Epithelial cell of prostate (primary cell): ENCODE data around the gene DCST2.

Source experiments
- DNase-seq: peaks from one replicate; pipeline ENCODE4 v3.0.0-alpha.2; 2011; ENCODE audit warnings: low read depth, low spot score
- H3K27ac ChIP-seq: fragments of 450-650 bp; 2 replicates; pipeline ENCODE4 v1.5.1; 2017; ENCODE audit warnings: mild to moderate bottlenecking

DCST2 gene

DNA sequence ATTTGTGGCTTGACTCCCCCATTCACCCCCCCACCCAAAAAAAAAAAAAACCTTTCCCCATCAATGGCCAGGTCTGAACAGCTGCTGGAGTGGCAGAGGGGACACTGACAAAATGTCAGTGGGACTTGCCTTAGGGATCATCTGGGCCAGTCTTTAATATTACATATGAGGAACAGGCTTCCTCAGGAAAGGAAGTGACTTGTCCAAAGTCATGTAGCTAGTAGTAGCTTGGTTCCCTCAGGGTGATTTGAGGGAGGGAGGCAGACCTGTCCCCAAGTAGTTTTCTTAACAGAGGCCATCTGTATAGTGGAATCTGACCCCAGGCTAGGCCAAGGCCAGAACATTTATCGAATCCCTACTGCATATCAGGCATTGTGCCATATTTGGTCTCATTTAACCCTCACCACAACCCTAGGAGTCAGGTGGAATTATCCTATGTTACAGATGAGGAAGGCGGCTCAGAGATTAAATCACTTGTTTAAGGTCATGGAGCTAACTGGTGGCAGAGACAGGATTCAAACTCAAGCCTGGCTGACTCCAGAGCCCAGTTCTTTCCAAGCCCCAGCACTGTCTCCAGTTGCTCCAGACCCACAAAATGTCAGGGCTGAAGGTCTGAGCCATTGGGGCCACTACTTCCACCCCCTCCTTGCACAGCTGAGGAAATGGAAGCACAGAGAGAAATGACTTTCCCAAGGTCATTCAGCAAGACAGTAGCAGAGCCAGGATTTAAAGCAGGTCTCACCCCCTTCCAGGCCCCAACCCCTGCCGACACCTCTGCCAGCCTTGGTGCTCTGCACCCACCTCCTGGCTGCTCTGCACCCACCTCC is 20.6 kb downstream of the DCST2 start:
- H3K27ac ChIP-seq = peak overlapping the region; percentile 46
- DNase-seq = no peak

DNA sequence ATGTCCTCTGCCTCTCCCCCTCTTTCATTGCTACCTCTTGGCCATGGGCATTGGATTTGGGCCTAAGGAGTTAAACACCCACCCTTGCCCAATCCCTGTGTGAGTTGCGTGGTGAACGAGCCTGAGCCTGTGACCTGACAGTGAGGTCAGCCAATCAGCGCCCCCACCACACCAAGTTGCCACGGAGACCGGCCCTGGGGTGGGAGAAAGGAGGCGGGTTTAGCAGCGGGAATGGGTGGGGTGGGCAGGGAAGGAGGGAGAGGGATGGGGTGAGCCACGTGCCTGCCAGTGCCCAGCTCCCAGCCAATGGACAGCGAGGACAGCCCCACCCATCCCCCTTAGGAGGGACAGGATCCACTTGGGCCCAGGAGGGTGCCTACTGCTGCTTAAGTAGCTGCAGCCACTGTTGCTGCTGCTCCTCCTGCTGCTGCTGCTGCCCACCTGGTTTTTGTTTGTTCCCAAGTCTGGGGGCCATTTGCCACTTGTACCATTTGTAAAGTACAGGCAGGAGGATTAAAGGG is 21.5 kb downstream of the DCST2 start:
- H3K27ac ChIP-seq = peak overlapping the region; percentile 46
- no peak for DNase-seq

DNA sequence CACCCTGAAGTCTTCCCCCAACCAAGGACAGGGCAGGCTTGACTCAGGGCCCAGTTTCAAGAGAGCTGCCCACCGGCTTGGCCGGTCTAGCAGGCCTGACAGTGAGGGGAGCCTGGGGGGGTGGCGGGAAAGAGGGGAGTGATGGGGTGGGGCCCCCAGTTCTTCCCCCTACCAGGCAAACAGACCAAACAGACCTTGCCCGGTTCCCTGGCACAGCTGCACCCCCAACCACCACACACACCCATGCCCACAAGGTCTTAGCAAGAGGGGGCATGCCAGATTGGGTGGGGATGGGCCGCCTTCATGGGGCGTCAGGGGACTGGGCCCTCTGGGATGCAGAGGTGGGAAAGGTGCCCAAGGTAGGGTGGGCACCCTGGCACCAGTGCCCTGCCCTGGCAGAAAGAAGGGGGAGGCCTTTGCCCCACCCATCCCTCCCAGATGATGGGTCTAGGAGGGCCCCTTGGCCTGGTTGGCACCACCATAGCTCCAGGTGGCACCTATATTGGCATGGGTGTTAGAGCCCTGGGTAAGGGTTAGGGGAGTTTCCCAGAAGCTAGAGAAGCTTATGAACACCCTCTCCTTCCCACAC is 22.1 kb downstream of the DCST2 start:
- no peak for DNase-seq
- H3K27ac ChIP-seq = peak overlapping the region; percentile 46

DNA sequence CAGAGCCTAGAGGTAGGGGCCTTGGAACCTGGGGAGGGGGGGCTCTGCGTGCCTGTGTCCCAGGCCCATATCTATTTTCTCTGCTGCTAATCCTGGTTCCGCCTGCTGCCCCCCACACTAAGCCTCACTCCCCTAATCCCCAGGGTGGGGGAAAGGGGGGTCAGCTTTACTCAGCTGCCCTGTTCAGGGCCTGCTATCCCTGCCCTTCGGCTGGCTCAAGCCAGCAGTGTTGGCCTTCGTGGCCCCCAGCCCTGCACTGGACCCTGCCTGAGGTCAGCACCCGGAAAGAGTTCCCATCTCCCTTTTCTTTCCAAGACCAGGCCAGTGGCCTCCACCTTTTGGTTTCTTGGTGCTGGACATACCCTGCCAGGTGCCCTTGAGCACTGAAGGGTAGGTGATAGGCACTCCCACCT is 22.6 kb downstream of the DCST2 start:
- DNase-seq = no peak
- peak overlapping the region; percentile 46 for H3K27ac ChIP-seq

DNA sequence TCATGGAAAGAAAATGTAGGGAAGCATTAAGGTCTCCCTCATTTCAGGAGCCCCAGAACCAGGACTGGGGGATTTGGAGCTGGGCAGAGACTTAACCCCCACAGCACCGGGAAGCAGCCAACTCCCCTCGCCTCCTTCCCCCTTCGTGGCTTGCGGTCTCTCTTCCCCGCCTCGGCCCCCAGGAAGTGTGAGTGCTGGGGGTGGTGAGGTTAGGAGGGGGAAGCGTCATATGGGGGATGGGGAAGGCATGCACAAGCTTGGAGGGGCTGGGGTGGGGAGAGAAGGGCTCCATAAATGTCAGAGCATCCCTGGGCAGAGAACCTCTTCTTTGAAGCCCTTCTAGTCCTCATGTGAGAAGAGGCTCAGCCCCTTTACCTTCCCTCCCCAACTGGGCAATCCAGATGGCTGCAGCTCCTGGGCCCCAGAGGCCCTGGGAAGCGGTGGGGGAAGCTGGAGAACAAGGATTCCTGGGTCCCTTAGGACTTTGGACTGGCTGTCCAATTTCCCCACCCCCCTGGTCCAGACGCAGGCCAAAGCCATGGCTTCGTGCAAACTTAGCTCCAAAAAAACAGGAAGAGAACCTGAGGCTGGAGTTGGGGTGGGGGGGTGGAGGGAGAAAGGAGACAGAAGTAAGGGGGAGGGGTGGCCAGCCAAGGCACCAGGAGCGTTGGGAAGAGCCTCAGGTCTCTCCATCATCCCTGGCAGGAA is 23.2 kb downstream of the DCST2 start:
- DNase-seq = no peak
- peak overlapping the region; percentile 46 for H3K27ac ChIP-seq

DNA sequence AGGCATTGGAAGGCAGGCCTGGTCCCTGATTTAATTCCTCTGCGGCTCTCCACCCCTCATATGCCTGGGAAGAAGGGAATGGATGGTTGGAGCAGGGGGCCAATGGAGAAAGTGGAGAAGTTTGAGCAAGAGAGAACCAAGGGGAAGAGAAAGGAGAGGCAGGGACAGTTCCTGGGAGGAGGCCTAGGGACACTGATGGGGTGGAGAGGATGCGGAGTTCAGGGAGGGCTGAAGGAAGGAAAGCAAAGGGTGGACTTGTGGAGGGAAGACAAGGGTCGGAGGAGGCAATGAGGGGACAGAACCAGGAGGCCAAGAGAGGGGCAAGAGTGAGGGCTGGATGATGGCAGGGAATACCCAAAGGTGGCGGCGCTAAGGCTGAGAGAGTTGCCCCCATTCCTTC is 23.8 kb downstream of the DCST2 start:
- no peak for DNase-seq
- peak overlapping the region; percentile 98 for H3K27ac ChIP-seq

DNA sequence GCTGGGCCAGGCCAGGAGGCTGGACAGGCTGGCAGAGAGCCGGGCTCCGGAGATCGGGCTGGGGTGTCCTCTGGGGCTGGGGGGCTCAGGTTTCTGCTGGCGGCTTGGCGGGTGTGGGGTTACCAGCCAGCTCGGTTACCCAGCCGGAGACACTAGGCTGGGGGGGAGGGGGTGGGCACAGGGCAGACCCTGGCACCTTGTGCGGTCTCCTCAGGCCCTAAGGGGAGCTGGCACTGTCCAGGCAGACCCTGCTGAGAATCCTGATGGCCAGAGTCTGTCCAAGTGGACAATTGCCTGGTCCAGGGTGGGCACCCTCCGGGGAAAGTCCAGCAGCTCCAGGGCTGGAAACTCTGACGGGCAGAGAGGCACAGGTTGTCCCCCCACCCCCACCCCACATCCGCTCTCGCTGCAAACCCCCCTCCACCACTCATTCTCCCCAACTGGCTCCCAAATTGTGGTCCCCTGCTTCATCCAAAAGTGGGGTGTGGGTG is 24.3 kb downstream of the DCST2 start:
- H3K27ac ChIP-seq = peak overlapping the region; percentile 98
- no peak for DNase-seq

DNA sequence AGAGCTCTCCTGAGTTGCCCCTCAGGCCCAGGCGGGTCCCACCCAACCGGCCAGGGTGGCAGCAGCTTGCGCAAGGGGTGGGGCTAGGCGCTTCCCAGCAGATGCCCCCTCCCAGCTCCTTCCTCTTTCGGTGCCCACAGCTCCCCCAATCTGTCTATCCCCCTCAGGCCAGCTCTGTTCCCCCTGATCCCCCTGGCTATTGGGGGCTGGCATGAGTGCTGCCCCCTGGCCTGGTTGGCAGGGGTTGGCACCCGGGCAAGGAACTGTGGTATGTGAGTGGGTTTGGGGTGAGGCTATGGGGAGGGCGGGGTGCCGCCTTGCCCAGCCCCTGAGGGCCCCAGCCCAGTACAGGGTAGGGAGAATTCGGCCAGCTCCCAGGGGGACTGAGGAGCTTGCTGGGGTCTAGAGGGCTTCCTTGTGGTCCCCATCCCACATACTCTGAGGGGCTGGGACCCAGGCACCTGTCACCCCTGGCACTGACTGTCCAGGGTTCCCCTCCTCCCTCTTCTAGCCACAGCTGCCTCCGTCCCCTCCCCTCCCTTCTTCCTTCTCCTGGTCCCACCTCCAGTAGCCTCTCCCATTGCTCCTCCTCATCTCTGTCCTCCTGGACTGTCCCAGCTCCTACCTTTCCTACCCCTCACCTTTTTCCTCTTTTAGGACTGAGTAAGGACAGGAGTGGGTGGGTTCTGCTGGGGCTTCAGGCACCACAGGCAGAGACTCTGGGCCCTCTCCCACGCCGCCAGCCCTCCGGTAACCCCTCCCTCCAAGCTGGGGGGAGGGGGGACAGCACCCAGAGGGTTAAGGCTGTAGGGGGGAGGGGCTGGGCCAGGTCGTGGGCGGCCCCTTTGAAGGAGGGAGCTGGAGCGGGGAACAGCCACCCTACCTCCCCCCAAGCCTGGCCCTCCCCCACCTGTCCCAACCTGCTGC is 25.3 kb downstream of the DCST2 start:
- H3K27ac ChIP-seq = peak overlapping the region; percentile 98
- DNase-seq = no peak

DNA sequence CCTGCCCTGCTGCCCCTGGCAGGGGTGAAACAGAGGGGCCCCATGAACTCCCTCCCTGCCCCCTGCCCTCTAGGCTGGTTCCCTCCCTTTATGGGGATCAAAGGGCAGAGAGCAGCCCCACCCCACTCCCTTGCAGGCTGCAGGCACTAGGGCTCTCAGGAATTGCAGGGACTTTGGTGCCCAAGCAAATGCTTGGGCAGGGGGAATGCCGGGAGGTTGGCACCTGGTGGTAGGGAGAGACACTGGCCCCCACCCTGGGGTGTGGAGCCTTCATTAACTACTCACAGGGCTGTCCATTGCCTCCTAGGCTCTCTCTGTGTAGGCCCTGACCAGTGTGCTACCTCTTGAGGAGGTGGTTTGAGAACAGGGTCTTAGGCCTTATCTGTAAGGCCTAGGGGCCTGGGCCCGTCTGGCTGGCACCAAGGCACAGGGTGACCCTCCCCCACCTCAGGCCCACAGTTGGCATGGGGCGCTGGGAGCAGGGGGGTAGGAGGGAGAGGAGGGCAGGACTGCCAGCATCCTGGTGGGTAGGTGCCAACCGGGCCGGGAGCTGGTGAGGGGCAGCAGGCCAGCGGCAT is 26.2 kb downstream of the DCST2 start:
- peak overlapping the region; percentile 98 for H3K27ac ChIP-seq
- no peak for DNase-seq

DNA sequence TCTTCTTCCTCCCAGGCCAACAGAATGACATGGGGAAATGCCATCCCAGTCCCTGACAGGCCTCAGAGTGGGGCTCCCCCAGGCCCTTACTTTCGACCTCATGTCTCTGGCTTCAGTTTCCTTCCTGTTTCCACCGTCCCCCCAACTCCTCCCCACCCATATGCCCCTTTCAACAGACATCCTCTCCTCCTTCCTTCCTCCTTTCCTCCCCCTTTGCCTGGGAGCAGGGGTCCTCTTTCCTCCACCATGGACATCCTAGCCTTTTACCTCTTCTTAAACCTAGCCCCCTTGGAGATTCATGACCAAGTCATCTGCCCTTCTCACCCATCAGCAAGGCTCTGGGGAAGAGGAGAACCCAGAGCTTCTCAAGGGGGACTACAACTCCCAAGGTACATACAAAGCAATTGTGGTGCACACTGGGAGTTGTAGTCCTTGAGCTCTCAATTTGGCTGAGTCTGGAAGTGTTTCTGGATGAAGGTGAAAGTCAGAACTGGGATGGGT is 26.9 kb downstream of the DCST2 start:
- DNase-seq = no peak
- peak overlapping the region; percentile 98 for H3K27ac ChIP-seq

DNA sequence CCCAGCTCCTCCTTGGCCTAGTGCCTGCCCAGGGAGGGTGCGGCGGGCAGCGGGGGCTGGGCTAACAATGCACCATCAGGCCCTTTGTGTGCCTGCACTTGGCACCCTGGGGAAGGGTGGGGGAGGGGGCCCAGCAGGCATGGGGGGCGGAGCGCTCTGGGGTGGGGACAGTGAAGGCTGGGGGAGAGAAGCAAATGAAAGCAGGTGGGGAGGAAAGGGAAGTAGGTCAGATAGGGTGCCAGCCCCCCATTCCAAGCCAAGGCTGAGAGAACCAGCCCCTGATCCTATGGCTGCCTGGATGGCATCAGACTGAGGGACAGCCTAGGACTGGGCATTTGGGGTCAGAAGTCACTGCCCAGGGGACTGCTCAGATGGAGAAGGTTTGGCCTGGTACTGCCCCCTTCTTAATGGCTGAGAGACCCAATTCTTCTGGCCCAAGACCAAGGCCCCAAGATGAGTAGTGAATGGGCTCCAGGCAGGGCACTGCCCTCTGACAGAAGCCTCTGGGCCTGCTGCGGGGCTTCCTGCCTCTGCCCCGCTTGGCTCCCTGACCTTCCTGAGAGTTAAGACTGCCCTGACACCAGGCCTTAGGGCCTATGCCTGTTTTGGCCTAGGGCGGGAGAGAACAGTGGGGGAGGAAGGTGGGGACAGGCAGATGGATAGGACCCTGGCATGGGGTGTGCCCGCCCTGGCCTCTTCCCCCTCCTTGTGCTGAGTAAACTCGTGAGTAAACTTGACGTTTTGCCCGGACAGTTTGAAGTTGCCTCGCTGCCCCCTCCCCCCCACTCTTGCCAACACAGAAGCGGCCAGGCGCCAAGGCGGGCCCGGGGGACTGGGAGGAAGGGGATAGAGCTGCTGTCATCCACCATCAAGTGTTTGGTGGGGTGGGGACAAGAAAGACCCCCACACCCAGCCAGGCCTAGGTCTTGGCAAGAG is 28.2 kb downstream of the DCST2 start:
- DNase-seq = no peak
- peak overlapping the region; percentile 98 for H3K27ac ChIP-seq

DNA sequence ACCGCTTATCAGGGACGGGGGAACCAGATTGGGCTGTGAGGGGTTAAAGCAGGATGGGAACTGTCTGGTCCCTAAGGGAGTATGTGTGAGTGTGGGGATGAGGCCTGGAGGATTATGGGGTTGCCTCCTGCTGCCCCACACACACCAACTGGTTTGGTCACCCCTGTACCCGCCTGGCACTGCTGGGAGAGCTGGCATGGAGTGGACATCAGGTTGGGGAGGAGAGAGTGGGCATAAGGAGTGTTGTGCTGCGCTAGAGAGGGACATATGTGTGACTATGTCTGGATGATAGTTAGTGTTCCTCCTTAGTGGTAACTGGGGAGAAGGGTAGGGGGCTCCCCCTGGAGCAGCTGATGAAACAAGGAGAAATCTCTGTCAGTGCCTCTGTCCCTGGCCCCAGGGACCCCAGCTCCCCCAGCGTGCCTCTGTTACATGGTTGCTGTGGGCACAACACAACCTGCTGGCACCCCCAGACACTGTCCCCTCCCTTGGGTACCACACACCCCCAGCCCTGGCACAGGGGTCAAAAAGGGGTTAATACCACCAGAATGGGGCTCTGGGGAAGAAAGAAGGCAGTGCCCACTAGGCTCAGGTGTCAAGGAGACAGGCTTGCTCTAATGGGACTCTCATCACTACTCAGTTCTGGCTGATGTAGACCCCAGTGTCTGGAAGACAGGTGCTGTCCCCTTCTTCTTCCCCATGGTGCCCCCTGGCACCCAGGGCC is 29.1 kb downstream of the DCST2 start:
- DNase-seq = no peak
- H3K27ac ChIP-seq = peak overlapping the region; percentile 98

DNA sequence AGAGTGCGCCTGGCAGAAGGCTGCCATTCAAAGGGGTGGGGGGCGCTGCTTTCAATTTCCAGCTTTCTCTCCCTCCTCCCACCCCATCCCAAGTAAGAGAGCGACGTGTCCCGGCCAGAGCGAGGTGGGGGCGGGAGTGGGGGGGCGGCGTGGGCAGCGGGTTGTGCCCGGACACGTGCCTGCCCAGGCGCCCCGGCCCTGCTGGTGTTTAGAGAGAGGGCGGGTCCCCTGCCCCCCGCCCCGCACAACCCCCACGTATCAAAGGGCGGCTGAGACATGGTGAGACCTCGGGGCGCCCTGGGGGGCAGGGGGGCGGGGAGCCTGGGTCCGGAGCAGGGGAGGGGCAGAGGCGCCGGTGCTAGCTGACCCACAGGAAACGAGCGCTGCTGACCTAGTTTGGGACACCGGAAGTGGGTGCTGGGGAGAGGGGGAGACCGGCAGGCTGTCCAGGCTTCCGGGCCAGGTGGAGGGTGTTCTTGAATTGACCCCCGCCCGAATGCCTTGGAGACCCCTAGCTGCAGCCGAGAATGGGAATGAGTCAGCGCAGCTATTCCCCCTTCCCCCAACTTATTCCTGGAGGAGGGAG is 29.7 kb downstream of the DCST2 start:
- DNase-seq = no peak
- peak overlapping the region; percentile 98 for H3K27ac ChIP-seq

DNA sequence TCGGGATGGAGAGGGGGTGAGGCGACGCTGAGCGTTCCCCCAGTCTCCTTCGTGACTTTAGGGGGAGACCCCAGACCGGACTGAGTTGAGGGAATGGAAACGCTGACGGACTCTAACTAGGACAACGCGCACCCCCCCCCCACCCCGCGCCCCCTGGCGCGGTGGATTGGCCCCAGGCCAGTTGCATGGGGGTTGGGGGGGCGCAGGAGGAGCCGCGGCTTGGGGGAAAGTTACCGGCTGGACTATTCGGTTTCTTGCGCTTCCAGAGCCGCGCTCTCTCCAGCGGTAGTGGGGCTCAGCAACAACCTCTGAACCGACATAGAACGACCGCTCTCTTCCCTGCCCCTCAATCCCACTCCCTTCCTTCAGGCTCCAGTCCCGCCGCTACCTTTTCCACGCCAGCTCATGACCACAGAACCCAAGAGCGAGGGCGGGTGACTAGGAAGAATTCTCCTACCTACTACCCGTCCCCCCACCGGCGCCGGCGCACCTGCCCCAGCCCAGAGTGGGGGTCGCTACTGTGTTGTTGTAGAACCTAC is 30.3 kb downstream of the DCST2 start:
- no peak for DNase-seq
- peak overlapping the region; percentile 98 for H3K27ac ChIP-seq

DNA sequence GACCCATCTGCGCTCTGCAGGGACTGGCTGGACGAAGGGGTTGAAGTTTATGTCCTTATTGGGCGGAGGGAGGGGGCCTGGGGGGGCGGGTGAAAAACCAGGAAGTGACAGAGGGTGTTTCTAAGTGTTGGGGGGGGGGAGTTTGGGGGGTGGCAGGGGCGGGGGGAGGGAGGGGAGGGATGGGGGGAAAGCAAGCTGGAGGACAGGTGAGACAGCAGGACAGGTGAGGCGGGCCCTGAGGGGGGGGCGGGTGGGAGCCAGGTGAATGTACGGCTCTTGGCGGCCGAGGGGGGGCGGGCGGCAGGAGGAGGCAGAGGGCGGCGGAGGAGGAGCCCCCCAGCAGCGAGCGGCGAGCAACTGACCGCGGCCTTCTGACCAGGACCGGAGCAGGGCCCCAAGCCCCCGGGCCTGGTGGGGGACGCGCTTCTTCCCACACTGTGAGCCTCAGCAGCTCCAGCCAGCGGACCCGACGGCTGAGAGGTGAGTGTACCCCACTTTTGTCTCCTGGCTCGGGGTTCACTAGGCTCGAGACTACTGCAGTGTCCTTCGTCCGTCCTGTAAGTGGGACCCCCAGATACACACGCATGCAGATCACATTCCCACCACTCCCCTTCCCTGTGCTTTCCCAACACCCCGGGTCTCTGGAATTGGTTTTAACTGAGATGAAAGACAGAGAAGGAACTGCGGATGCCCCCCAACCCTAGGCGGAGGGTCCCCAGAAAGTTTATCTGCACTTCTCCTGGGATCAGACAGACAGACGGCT is 30.9 kb downstream of the DCST2 start, which contains the start of gene ZBTB7B:
Gene ZBTB7B, plus strand, starts transcription at position 339 of the 763 bp plus-strand sequence. CDS start 11,859 bp downstream, outside the sequence.
- DNase-seq = no peak
- H3K27ac ChIP-seq = peak within 1 kb of the TSS; percentile 98
